ENCODE results near the gene DRGX. TPM values are rescaled to one million over a fixed set of nuclear protein-coding genes. Genes with fewer than 3 reads are reported as not detected.

Gene DRGX
- total and polyA plus RNA-seq, 12 donors: not detected

DNA sequence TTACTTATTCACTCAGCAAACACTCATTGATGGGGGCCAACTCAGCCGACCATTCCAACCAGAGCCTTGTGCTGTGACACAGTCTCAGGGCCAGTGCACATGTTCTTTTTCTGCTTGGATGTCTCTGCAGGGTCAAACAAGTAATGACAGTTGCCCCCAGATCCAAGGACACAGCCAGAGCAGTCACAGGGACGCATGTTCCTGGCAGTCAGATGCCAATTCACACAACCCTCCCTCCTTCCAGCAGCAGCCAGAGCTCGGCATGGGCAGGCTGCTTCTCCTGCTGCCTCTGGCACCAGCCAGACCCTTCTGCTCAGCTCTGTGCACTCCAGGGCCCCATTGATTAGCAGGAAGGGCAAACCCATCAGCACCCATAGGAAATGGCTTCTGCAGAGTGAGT is 20.3 kb downstream of the DRGX start:
- no peaks in the 10 kb centered on the region for H3K9me3 ChIP-seq
- no peaks in the 10 kb centered on the region for H3K4me1 ChIP-seq
- no peak overlapping the region for H3K27ac ChIP-seq
- TF ChIP-seq, protein P1, sequence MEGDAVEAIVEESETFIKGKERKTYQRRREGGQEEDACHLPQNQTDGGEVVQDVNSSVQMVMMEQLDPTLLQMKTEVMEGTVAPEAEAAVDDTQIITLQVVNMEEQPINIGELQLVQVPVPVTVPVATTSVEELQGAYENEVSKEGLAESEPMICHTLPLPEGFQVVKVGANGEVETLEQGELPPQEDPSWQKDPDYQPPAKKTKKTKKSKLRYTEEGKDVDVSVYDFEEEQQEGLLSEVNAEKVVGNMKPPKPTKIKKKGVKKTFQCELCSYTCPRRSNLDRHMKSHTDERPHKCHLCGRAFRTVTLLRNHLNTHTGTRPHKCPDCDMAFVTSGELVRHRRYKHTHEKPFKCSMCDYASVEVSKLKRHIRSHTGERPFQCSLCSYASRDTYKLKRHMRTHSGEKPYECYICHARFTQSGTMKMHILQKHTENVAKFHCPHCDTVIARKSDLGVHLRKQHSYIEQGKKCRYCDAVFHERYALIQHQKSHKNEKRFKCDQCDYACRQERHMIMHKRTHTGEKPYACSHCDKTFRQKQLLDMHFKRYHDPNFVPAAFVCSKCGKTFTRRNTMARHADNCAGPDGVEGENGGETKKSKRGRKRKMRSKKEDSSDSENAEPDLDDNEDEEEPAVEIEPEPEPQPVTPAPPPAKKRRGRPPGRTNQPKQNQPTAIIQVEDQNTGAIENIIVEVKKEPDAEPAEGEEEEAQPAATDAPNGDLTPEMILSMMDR (IDR thresholded peaks at IDR 0.05): no peak
- DNase-seq: no peak
- ATAC-seq: peak in 7 of 8 donors; percentile 29 to 94 (median 78)
- peaks cover 0 to 9% (median 0%) of the 10 kb centered on the region in 7 donors for H3K27me3 ChIP-seq
- H3K4me3 ChIP-seq: no peak overlapping the region
- H3K36me3 ChIP-seq: no peaks in the 10 kb centered on the region
- 41 to 54% methylated on average over 3 of the region's 3 CpGs for WGBS, 2 donors
- intact Hi-C loops (cut with DNase I): loop anchor here in 1 of 10 donors (10.0 kb wide), 1 partner anchor 711 kb away; no protein-coding TSS in a partner anchor

DNA sequence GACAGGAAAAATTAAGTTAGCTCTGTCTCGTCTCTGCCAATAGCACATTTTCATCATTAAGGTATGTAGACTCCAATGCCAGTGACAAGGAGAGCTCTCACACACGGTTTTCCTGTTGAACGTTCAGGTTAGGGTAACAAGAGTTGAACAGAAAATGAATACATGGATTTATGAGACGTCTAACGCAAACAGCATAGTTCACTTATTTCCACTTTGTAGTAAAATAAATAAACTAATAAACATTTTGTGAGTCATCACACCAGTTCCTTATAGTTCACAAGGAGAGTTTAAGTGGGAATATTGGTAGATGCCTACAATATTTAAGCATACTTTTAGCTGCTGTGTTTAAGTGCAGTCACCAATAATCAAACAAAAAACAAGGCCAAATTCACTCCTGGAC is 21.1 kb downstream of the DRGX start:
- peaks cover 0 to 7% (median 0%) of the 10 kb centered on the region in 7 donors for H3K27me3 ChIP-seq
- TF ChIP-seq, protein P1 (IDR thresholded peaks at IDR 0.05): no peak
- 84 to 86% methylated on average over 5 of the region's 5 CpGs for WGBS, 2 donors
- no peak overlapping the region for H3K27ac ChIP-seq
- no peaks in the 10 kb centered on the region for H3K9me3 ChIP-seq
- no peak overlapping the region for H3K4me3 ChIP-seq
- ATAC-seq (no peak), DNase-seq (no peak)
- no peaks in the 10 kb centered on the region for H3K4me1 ChIP-seq
- H3K36me3 ChIP-seq: no peaks in the 10 kb centered on the region
- intact Hi-C loops (cut with DNase I): loop anchor here in 1 of 10 donors (10.0 kb wide), 1 partner anchor 710 kb away; no protein-coding TSS in a partner anchor

DNA sequence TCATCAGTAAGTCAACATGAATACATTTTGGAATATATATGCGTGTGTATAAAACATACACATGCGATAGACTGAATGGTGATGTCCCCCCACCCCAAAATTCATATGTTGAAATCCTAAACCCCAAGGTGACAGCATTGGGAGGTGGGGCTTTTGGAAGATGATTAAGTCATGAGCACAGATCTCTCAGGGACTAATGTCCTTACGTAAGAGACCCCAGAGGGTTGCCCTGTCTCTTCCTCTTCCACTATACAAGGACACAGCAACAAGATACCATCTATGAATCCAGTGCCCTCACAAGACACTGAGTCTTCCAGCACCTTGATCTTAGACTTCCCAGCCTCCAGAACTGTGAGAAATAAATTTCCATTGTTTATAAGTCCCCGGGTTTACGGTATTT is 22.5 kb downstream of the DRGX start:
- intact Hi-C loops (cut with DNase I): loop anchor here in 1 of 10 donors (10.0 kb wide), 1 partner anchor 709 kb away; no protein-coding TSS in a partner anchor
- WGBS, 2 donors: 94 to 97% methylated on average over 5 of the region's 5 CpGs
- Histone ChIP-seq H3K9me3 (no peaks in the 10 kb centered on the region), H3K4me3 (no peak overlapping the region), H3K27me3 (peaks cover 0 to 5% (median 0%) of the 10 kb centered on the region in 7 donors), H3K27ac (no peak overlapping the region), H3K4me1 (no peaks in the 10 kb centered on the region), H3K36me3 (no peaks in the 10 kb centered on the region)
- TF ChIP-seq, protein P1 (IDR thresholded peaks at IDR 0.05): no peak
- DNase-seq (no peak), ATAC-seq (no peak)

DNA sequence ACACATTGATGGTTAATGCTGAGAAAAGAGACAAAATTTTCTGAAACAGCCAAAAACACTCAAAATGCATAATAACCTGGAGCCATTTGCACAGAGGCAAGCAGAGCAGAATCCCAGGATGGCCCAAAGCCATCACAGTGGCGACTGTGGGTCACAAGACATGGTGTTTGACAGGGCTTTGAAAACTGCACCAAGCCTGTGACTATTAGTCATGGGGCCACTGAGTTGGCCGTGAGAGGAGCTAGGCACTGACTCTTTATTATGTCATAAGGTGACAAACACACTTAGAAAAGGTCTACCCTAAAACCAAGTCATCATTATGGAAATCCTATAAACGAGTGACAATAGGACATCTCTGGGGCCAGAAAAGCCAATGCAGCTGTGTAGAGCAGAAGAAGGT is 23.9 kb downstream of the DRGX start:
- Histone ChIP-seq H3K4me3 (no peak overlapping the region), H3K36me3 (no peaks in the 10 kb centered on the region), H3K9me3 (no peaks in the 10 kb centered on the region), H3K27me3 (peaks cover 0 to under 1% (median 0%) of the 10 kb centered on the region in 7 donors), H3K4me1 (no peaks in the 10 kb centered on the region), H3K27ac (no peak overlapping the region)
- intact Hi-C loops (cut with DNase I): loop anchor here in 1 of 10 donors (10.0 kb wide), 1 partner anchor 707 kb away; no protein-coding TSS in a partner anchor
- 82 to 84% methylated on average over 3 of the region's 3 CpGs for WGBS, 2 donors
- DNase-seq (no peak), ATAC-seq (no peak)
- TF ChIP-seq, protein P1 (IDR thresholded peaks at IDR 0.05): no peak
